Activated naive CD4-positive, alpha-beta T cell treated with anti-CD3 and anti-CD28 coated beads, Interleukin-2, amount 50 U/mL, for 72 hours (primary cell): ENCODE data around the gene PROCR. TPM values are rescaled to one million over a fixed set of nuclear protein-coding genes. Genes with fewer than 3 reads are reported as not detected.
A peak's percentile ranks its signal among the peaks of the same experiment; 100 is the strongest.
"Not testable (repeated sequence)": the region's sequence is repeated elsewhere in the genome, so short reads cannot be mapped to it uniquely, and the experiment has no call there.

ENCODE experiments used
- ATAC-seq, 2 donors: fragments of 150-1000 bp; cut with Tn5 transposase; 2 replicates each; pipeline ENCODE4 v1.10.0; 2021; ENCODE audit warnings: mild to moderate bottlenecking in 2 of 2, moderate library complexity in 2 of 2
- DNase-seq, 2 donors: peaks; one replicate each; pipeline ENCODE4 v3.0.0; 2021 to 2022; ENCODE audit warnings: low spot score in 2 of 2
- H3K27ac Mint-ChIP-seq, 2 donors: one replicate each; pipeline ENCODE4 v1.8.0; 2022; ENCODE audit warnings: mild to moderate bottlenecking in 2 of 2, mixed read lengths in 2 of 2
- H3K36me3 Mint-ChIP-seq, 2 donors: one replicate each; pipeline ENCODE4 v1.8.0; 2022; ENCODE audit warnings: mixed read lengths in 2 of 2
- H3K9me3 Mint-ChIP-seq, 2 donors: one replicate each; pipeline ENCODE4 v1.8.0; 2022; ENCODE audit warnings: mixed read lengths in 2 of 2
- total RNA-seq, 2 donors: library from RNA; stranded (reverse); gene quantifications; one replicate each; pipeline ENCODE4 v1.2.3, GENCODE V29; 2022

PROCR gene
- total RNA-seq = 1 to 10 TPM; 2.3 to 3.1 TPM

GRCh38 chr20:35171753-35172433 lies at the start of gene PROCR:
PROCR (plus strand) TSS chr20:35172072; CDS start chr20:35172155, 83 bp downstream.
- ATAC-seq = peak; percentile 58 to 80
- no peaks in the 10 kb centered on the region for H3K36me3 Mint-ChIP-seq
- H3K27ac Mint-ChIP-seq = peak within 1 kb of the TSS; percentile 70 to 75
- DNase-seq = peak in 1 of 2 donors; percentile 9
- H3K9me3 Mint-ChIP-seq = no peaks in the 10 kb centered on the region

GRCh38 chr20:35122756-35123405 lies 49.0 kb upstream of the PROCR start:
- Mint-ChIP-seq H3K36me3 (peaks cover 3 to 6% of the 10 kb centered on the region in 2 donors), H3K27ac (peak overlapping the region; percentile 14 to 44), H3K9me3 (no peaks in the 10 kb centered on the region)
- ATAC-seq = no peak
- DNase-seq = no peak

- peak overlapping the region in 1 of 2 donors; percentile 46 for H3K27ac Mint-ChIP-seq
- no peaks in the 10 kb centered on the region for H3K9me3 Mint-ChIP-seq
- DNase-seq (no peak), ATAC-seq (no peak)
- H3K36me3 Mint-ChIP-seq = peaks cover 0 to 6% of the 10 kb centered on the region in 2 donors
These were observed 46.1 kb upstream of the PROCR start for GRCh38 chr20:35125753-35126152.

- Mint-ChIP-seq H3K9me3 (no peaks in the 10 kb centered on the region), H3K27ac (no peak overlapping the region), H3K36me3 (peaks cover 0 to 6% of the 10 kb centered on the region in 2 donors)
- no peak for DNase-seq
- peak in 1 of 2 donors; percentile 73 for ATAC-seq
These were observed 42.2 kb upstream of the PROCR start for GRCh38 chr20:35129647-35130069.

- no peak for DNase-seq
- Mint-ChIP-seq H3K36me3 (peaks cover 0 to 4% of the 10 kb centered on the region in 2 donors), H3K9me3 (no peaks in the 10 kb centered on the region), H3K27ac (no peak overlapping the region)
- no peak for ATAC-seq
These were observed 39.9 kb upstream of the PROCR start for GRCh38 chr20:35131934-35132333.

- Mint-ChIP-seq H3K9me3 (no peaks in the 10 kb centered on the region), H3K36me3 (peaks cover 0 to 4% of the 10 kb centered on the region in 2 donors), H3K27ac (peak overlapping the region in 1 of 2 donors; percentile 76)
- no peak for DNase-seq
- ATAC-seq = no peak
These were observed 38.8 kb upstream of the PROCR start for GRCh38 chr20:35133031-35133430.

GRCh38 chr20:35133735-35134134 lies 38.1 kb upstream of the PROCR start:
- ATAC-seq = no peak
- Mint-ChIP-seq H3K27ac (peak overlapping the region; percentile 44 to 76), H3K36me3 (peaks cover 0 to 4% of the 10 kb centered on the region in 2 donors), H3K9me3 (no peaks in the 10 kb centered on the region)
- no peak for DNase-seq

GRCh38 chr20:35134472-35134871 lies 37.4 kb upstream of the PROCR start:
- no peak for ATAC-seq
- peaks cover 0 to 4% of the 10 kb centered on the region in 2 donors for H3K36me3 Mint-ChIP-seq
- H3K9me3 Mint-ChIP-seq = no peaks in the 10 kb centered on the region
- peak overlapping the region; percentile 65 to 76 for H3K27ac Mint-ChIP-seq
- no peak for DNase-seq

GRCh38 chr20:35134880-35135279 lies 37.0 kb upstream of the PROCR start:
- H3K27ac Mint-ChIP-seq = peak overlapping the region; percentile 65 to 76
- H3K9me3 Mint-ChIP-seq = no peaks in the 10 kb centered on the region
- H3K36me3 Mint-ChIP-seq = peaks cover 0 to 4% of the 10 kb centered on the region in 2 donors
- DNase-seq = no peak
- ATAC-seq = no peak

- Mint-ChIP-seq H3K27ac (peak overlapping the region in 1 of 2 donors; percentile 65), H3K36me3 (peaks cover 0 to 4% of the 10 kb centered on the region in 2 donors), H3K9me3 (no peaks in the 10 kb centered on the region)
- DNase-seq (no peak), ATAC-seq (no peak)
These were observed 35.8 kb upstream of the PROCR start for GRCh38 chr20:35135867-35136586.

- ATAC-seq (no peak), DNase-seq (no peak)
- no peaks in the 10 kb centered on the region for H3K9me3 Mint-ChIP-seq
- peaks cover 15 to 27% of the 10 kb centered on the region in 2 donors for H3K36me3 Mint-ChIP-seq
- no peak overlapping the region for H3K27ac Mint-ChIP-seq
These were observed 27.2 kb upstream of the PROCR start for GRCh38 chr20:35144694-35145093.

- peak in 1 of 2 donors; percentile 56 for ATAC-seq
- H3K27ac Mint-ChIP-seq = no peak overlapping the region
- peaks cover 15 to 27% of the 10 kb centered on the region in 2 donors for H3K36me3 Mint-ChIP-seq
- peak in 1 of 2 donors; percentile 38 for DNase-seq
- H3K9me3 Mint-ChIP-seq = no peaks in the 10 kb centered on the region
These were observed 26.7 kb upstream of the PROCR start for GRCh38 chr20:35145141-35145564.

- DNase-seq = peak in 1 of 2 donors; percentile 15
These were observed 25.5 kb upstream of the PROCR start for GRCh38 chr20:35146299-35146919.

GRCh38 chr20:35146920-35147574 lies 24.8 kb upstream of the PROCR start, which contains the start of gene EDEM2:
EDEM2 (minus strand) TSS chr20:35147336; CDS start chr20:35147258, 78 bp downstream.
- peak; percentile 94 for ATAC-seq
- peak; percentile 92 to 96 for DNase-seq
- Mint-ChIP-seq H3K9me3 (no peaks in the 10 kb centered on the region), H3K27ac (peak within 1 kb of the TSS; percentile 97 to 98), H3K36me3 (peaks cover 15 to 23% of the 10 kb centered on the region in 2 donors)

More at GRCh38 chr20:35146299-35146919, 25.5 kb upstream of the PROCR start:
- Mint-ChIP-seq H3K27ac (peak overlapping the region; percentile 97 to 98), H3K36me3 (peaks cover 15 to 24% of the 10 kb centered on the region in 2 donors), H3K9me3 (no peaks in the 10 kb centered on the region)
- peak; percentile 12 to 35 for ATAC-seq

- peak; percentile 4 to 23 for ATAC-seq
These were observed 24.2 kb upstream of the PROCR start for GRCh38 chr20:35147575-35148071.

More at GRCh38 chr20:35147575-35148071, 24.2 kb upstream of the PROCR start:
- H3K27ac Mint-ChIP-seq = peak overlapping the region; percentile 97 to 98
- peak in 1 of 2 donors; percentile 20 for DNase-seq
- H3K36me3 Mint-ChIP-seq = peaks cover 15 to 23% of the 10 kb centered on the region in 2 donors
- not testable (repeated sequence) for H3K9me3 Mint-ChIP-seq
